ENCODE results near the gene DMAC2L.
"Not testable (repeated sequence)": the region's sequence is repeated elsewhere in the genome, so short reads cannot be mapped to it uniquely, and the experiment has no call there.

The DMAC2L gene

GRCh38 chr14:50303744-50304471 is 8.2 kb upstream of the DMAC2L start:
- Histone ChIP-seq H3K9me3 (ENCODE audit: control insufficient read depth, insufficient read depth, low read length) (no peaks in the 10 kb centered on the region), H3K36me3 (ENCODE audit: control insufficient read depth, insufficient read depth, low read length) (peaks cover 10% of the 10 kb centered on the region), H3K4me1 (ENCODE audit: control insufficient read depth, insufficient read depth, low read length) (no peaks in the 10 kb centered on the region), H3K4me3 (ENCODE audit: low read depth, low read length) (no peak overlapping the region), H3K27me3 (ENCODE audit: control insufficient read depth, insufficient read depth, low read length) (no peaks in the 10 kb centered on the region), H3K9ac (ENCODE audit: low read depth, low read length) (no peak overlapping the region), H3K27ac (ENCODE audit: low read depth, low read length) (no peak overlapping the region)

GRCh38 chr14:50308363-50308915 is 3.7 kb upstream of the DMAC2L start:
- H3K9me3 ChIP-seq (ENCODE audit: control insufficient read depth, insufficient read depth, low read length): no peaks in the 10 kb centered on the region
- H3K27ac ChIP-seq (ENCODE audit: low read depth, low read length): no peak overlapping the region
- H3K4me3 ChIP-seq (ENCODE audit: low read depth, low read length): no peak overlapping the region
- H3K4me1 ChIP-seq (ENCODE audit: control insufficient read depth, insufficient read depth, low read length): peaks cover 7% of the 10 kb centered on the region
- no peak overlapping the region for H3K9ac ChIP-seq (ENCODE audit: low read depth, low read length)
- no peaks in the 10 kb centered on the region for H3K27me3 ChIP-seq (ENCODE audit: control insufficient read depth, insufficient read depth, low read length)
- H3K36me3 ChIP-seq (ENCODE audit: control insufficient read depth, insufficient read depth, low read length): no peaks in the 10 kb centered on the region

- H3K4me3 ChIP-seq (ENCODE audit: low read depth, low read length): peak overlapping the region; percentile 39; the same call in 1 of the 2 replicates
- H3K9me3 ChIP-seq (ENCODE audit: control insufficient read depth, insufficient read depth, low read length): 0 out of 2 replicates have a peak, but pooled peaks cover 7% of the 10 kb centered on the region
- H3K36me3 ChIP-seq (ENCODE audit: control insufficient read depth, insufficient read depth, low read length): no peaks in the 10 kb centered on the region
- no peak overlapping the region for H3K9ac ChIP-seq (ENCODE audit: low read depth, low read length)
- H3K27me3 ChIP-seq (ENCODE audit: control insufficient read depth, insufficient read depth, low read length): no peaks in the 10 kb centered on the region
- peaks cover 7% of the 10 kb centered on the region for H3K4me1 ChIP-seq (ENCODE audit: control insufficient read depth, insufficient read depth, low read length)
- H3K27ac ChIP-seq (ENCODE audit: low read depth, low read length): no peak overlapping the region
Observed at GRCh38 chr14:50310445-50310844, 1.7 kb upstream of the DMAC2L start.

GRCh38 chr14:50311337-50311971 is 670 bp upstream of the DMAC2L start:
- Histone ChIP-seq H3K27me3 (ENCODE audit: control insufficient read depth, insufficient read depth, low read length) (no peaks in the 10 kb centered on the region), H3K36me3 (ENCODE audit: control insufficient read depth, insufficient read depth, low read length) (no peaks in the 10 kb centered on the region), H3K4me1 (ENCODE audit: control insufficient read depth, insufficient read depth, low read length) (peaks cover 7% of the 10 kb centered on the region), H3K4me3 (ENCODE audit: low read depth, low read length) (peak overlapping the region; percentile 85), H3K9me3 (ENCODE audit: control insufficient read depth, insufficient read depth, low read length) (0 out of 2 replicates have a peak, but pooled peaks cover 7% of the 10 kb centered on the region), H3K9ac (ENCODE audit: low read depth, low read length) (peak overlapping the region; percentile 36), H3K27ac (ENCODE audit: low read depth, low read length) (peak overlapping the region; percentile 95)

- H3K36me3 ChIP-seq (ENCODE audit: control insufficient read depth, insufficient read depth, low read length): no peaks in the 10 kb centered on the region
- 0 out of 2 replicates have a peak, but pooled peaks cover 7% of the 10 kb centered on the region for H3K9me3 ChIP-seq (ENCODE audit: control insufficient read depth, insufficient read depth, low read length)
- H3K27me3 ChIP-seq (ENCODE audit: control insufficient read depth, insufficient read depth, low read length): no peaks in the 10 kb centered on the region
- H3K4me3 ChIP-seq (ENCODE audit: low read depth, low read length): peak overlapping the region; percentile 85
- peaks cover 7% of the 10 kb centered on the region for H3K4me1 ChIP-seq (ENCODE audit: control insufficient read depth, insufficient read depth, low read length)
- peak overlapping the region; percentile 95 for H3K27ac ChIP-seq (ENCODE audit: low read depth, low read length)
- peak overlapping the region; percentile 91 for H3K9ac ChIP-seq (ENCODE audit: low read depth, low read length)
Observed at GRCh38 chr14:50312734-50313054, 570 bp downstream of the DMAC2L start.

- H3K4me3 ChIP-seq (ENCODE audit: low read depth, low read length); H3K4me1 ChIP-seq (ENCODE audit: control insufficient read depth, insufficient read depth, low read length); H3K9me3 ChIP-seq (ENCODE audit: control insufficient read depth, insufficient read depth, low read length); H3K9ac ChIP-seq (ENCODE audit: low read depth, low read length); H3K27ac ChIP-seq (ENCODE audit: low read depth, low read length); H3K27me3 ChIP-seq (ENCODE audit: control insufficient read depth, insufficient read depth, low read length); H3K36me3 ChIP-seq (ENCODE audit: control insufficient read depth, insufficient read depth, low read length): not testable (repeated sequence)
Observed at GRCh38 chr14:50314098-50314497, 2.0 kb downstream of the DMAC2L start.

- Histone ChIP-seq H3K4me3 (ENCODE audit: low read depth, low read length) (no peak overlapping the region), H3K9ac (ENCODE audit: low read depth, low read length) (no peak overlapping the region), H3K27ac (ENCODE audit: low read depth, low read length) (no peak overlapping the region), H3K4me1 (ENCODE audit: control insufficient read depth, insufficient read depth, low read length) (peaks cover 2% of the 10 kb centered on the region), H3K36me3 (ENCODE audit: control insufficient read depth, insufficient read depth, low read length) (peaks cover 6% of the 10 kb centered on the region), H3K9me3 (ENCODE audit: control insufficient read depth, insufficient read depth, low read length) (0 out of 2 replicates have a peak, but pooled peaks cover 7% of the 10 kb centered on the region), H3K27me3 (ENCODE audit: control insufficient read depth, insufficient read depth, low read length) (no peaks in the 10 kb centered on the region)
Observed at GRCh38 chr14:50318031-50318626, 6.0 kb downstream of the DMAC2L start.

GRCh38 chr14:50319293-50319692 is 7.2 kb downstream of the DMAC2L start:
- H3K27ac ChIP-seq (ENCODE audit: low read depth, low read length): no peak overlapping the region
- no peak overlapping the region for H3K4me3 ChIP-seq (ENCODE audit: low read depth, low read length)
- H3K9ac ChIP-seq (ENCODE audit: low read depth, low read length): no peak overlapping the region
- no peaks in the 10 kb centered on the region for H3K27me3 ChIP-seq (ENCODE audit: control insufficient read depth, insufficient read depth, low read length)
- H3K36me3 ChIP-seq (ENCODE audit: control insufficient read depth, insufficient read depth, low read length): peaks cover 13% of the 10 kb centered on the region
- no peaks in the 10 kb centered on the region for H3K4me1 ChIP-seq (ENCODE audit: control insufficient read depth, insufficient read depth, low read length)
- H3K9me3 ChIP-seq (ENCODE audit: control insufficient read depth, insufficient read depth, low read length): 0 out of 2 replicates have a peak, but pooled peaks cover 1% of the 10 kb centered on the region

- no peaks in the 10 kb centered on the region for H3K4me1 ChIP-seq (ENCODE audit: control insufficient read depth, insufficient read depth, low read length)
- no peaks in the 10 kb centered on the region for H3K9me3 ChIP-seq (ENCODE audit: control insufficient read depth, insufficient read depth, low read length)
- no peak overlapping the region for H3K9ac ChIP-seq (ENCODE audit: low read depth, low read length)
- no peak overlapping the region for H3K27ac ChIP-seq (ENCODE audit: low read depth, low read length)
- no peaks in the 10 kb centered on the region for H3K27me3 ChIP-seq (ENCODE audit: control insufficient read depth, insufficient read depth, low read length)
- peaks cover 17% of the 10 kb centered on the region for H3K36me3 ChIP-seq (ENCODE audit: control insufficient read depth, insufficient read depth, low read length)
- no peak overlapping the region for H3K4me3 ChIP-seq (ENCODE audit: low read depth, low read length)
Observed at GRCh38 chr14:50319721-50320120, 7.6 kb downstream of the DMAC2L start.

GRCh38 chr14:50320283-50320682 is 8.2 kb downstream of the DMAC2L start:
- Histone ChIP-seq H3K9ac (ENCODE audit: low read depth, low read length) (no peak overlapping the region), H3K27me3 (ENCODE audit: control insufficient read depth, insufficient read depth, low read length) (no peaks in the 10 kb centered on the region), H3K36me3 (ENCODE audit: control insufficient read depth, insufficient read depth, low read length) (peaks cover 22% of the 10 kb centered on the region), H3K27ac (ENCODE audit: low read depth, low read length) (no peak overlapping the region), H3K9me3 (ENCODE audit: control insufficient read depth, insufficient read depth, low read length) (no peaks in the 10 kb centered on the region), H3K4me3 (ENCODE audit: low read depth, low read length) (no peak overlapping the region), H3K4me1 (ENCODE audit: control insufficient read depth, insufficient read depth, low read length) (no peaks in the 10 kb centered on the region)

Measured in HUES48 (cell line).